ENCODE data around the gene HDDC2.
A peak's percentile ranks its signal among the peaks of the same experiment; 100 is the strongest.

HDDC2 gene, protein sequence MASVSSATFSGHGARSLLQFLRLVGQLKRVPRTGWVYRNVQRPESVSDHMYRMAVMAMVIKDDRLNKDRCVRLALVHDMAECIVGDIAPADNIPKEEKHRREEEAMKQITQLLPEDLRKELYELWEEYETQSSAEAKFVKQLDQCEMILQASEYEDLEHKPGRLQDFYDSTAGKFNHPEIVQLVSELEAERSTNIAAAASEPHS

GRCh38 chr6:125301435-125302391, at the start of gene HDDC2:
Gene HDDC2, minus strand, starts transcription at chr6:125301967. Its CDS starts 35 bp downstream, at chr6:125301932.
- peak; percentile 33 to 67 for DNase-seq

- no peak for DNase-seq
Observed at GRCh38 chr6:125346926-125347563, 45.3 kb upstream of the HDDC2 start.

- no peak for DNase-seq
Observed at GRCh38 chr6:125346201-125346925, 44.6 kb upstream of the HDDC2 start.

- DNase-seq, result no peak
Observed at GRCh38 chr6:125341460-125341859, 39.7 kb upstream of the HDDC2 start.

- no peak for DNase-seq
Observed at GRCh38 chr6:125340991-125341390, 39.2 kb upstream of the HDDC2 start.

- no peak for DNase-seq
Observed at GRCh38 chr6:125340175-125340835, 38.5 kb upstream of the HDDC2 start.

GRCh38 chr6:125339653-125340052, 37.9 kb upstream of the HDDC2 start:
- no peak for DNase-seq

GRCh38 chr6:125338381-125338780, 36.6 kb upstream of the HDDC2 start:
- no peak for DNase-seq

GRCh38 chr6:125337706-125338105, 35.9 kb upstream of the HDDC2 start:
- DNase-seq, result no peak

- DNase-seq, result no peak
Observed at GRCh38 chr6:125332664-125333063, 30.9 kb upstream of the HDDC2 start.

GRCh38 chr6:125325586-125325985, 23.8 kb upstream of the HDDC2 start:
- DNase-seq, result no peak

DNA sequence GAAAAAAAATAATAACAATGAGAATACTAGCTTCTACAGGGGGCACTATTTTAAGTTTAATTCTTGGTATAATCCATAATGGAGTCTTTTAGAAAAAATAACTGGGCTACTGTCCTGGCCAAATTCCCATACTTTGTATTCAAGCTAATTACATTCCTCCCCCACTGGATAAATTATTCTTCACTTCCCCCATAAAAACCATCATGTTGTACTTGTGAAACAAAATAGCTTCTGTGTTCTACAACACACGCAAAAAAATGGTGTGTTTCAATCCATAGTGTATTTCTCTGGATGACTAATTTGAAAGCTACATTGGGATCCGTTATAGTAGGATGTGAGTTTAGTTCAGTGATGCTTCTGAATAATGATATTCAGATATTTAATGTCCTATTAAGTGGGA, 21.6 kb upstream of the HDDC2 start:
- no peak for DNase-seq

DNA sequence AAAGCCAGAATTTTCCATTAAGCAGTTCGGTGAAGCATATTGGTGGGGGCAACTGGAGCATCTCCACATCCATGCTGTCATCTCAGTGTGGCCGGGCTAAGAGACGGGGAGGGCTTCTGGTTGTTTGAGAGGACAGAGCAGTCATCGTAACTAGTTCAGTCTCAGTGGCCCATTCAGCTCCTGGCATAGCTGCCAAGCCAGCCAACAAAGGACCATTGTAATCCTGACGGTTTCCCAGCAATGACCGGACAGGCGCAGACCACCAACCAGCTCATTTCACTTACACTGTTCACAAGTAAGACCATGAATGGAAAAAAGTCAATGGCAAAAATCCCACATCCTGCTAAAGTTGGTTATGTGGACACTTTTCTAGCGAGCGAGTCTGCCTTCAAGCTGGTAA, 14.9 kb upstream of the HDDC2 start:
- no peak for DNase-seq

- DNase-seq, result no peak
Observed at GRCh38 chr6:125315548-125315947, 13.8 kb upstream of the HDDC2 start.

DNA sequence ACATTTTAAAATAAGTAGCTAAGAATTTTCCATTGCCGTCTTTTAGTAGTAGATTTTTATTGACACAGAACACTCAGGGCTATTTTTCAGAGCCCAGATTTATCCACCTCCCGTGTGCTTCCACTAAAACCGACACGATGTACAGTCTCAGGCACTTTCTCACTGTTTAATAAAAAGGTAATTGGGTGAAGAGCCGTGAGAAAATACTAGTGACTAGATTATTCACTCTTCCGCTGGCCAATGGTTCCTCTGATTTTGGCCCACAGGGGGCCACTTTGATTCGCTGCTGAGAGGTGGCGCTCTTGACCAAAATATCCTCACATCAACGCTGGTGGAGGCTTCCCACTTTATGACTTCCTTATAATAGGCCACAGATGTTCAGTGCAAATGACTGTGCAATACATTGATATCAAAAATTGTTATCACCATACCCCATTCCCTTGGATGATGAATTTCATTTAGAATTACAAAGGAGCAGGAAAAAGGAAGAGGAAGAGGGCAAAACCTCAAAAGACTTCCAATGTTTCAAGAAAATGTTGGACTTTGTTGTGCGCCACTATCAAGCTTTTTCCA, 12.3 kb upstream of the HDDC2 start:
- DNase-seq, result peak; percentile 86 to 90

- no peak for DNase-seq
Observed at GRCh38 chr6:125312950-125313349, 11.2 kb upstream of the HDDC2 start.

DNA sequence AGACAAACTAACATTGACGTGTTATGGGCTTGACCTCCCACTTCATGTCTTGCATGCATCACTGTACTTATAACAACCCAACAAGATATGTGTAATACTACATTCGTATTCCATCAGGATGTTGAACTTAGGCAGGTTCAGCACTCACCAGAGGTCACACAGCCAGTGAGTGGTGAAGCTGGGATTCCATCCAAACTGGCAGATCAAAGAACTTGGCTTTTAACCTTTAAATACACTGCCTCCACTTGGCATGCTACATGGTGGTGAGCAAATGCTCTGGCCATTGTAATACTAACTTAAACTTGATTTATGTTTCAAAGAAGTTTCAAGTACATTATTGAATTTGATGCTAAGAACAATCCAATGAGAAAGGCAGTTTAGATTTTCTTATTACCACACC, 10.7 kb upstream of the HDDC2 start:
- no peak for DNase-seq

GRCh38 chr6:125310994-125311649, 9.4 kb upstream of the HDDC2 start:
- DNase-seq, result peak; percentile 61 to 84

GRCh38 chr6:125307964-125308615, 6.3 kb upstream of the HDDC2 start:
- no peak for DNase-seq

GRCh38 chr6:125307150-125307838, 5.5 kb upstream of the HDDC2 start:
- DNase-seq, result no peak
